Mesothelial cell of epicardium (in vitro differentiated cells): Measurements from ENCODE around the gene MYH9. TPM values are rescaled to one million over a fixed set of nuclear protein-coding genes. Genes with fewer than 3 reads are reported as not detected.

ENCODE experiments used
- DNase-seq, 2 experiments: peaks; one replicate each; pipeline ENCODE4 v3.0.0; 2021; ENCODE audit warnings: low spot score in 2 of 2; ENCODE audit not compliant: unreplicated experiment in 2 of 2
- H3K27ac Mint-ChIP-seq: 2 replicates; pipeline ENCODE4 v1.8.0; 2021; ENCODE audit warnings: mixed read lengths
- H3K27me3 Mint-ChIP-seq: 2 replicates; pipeline ENCODE4 v1.8.0; 2021; ENCODE audit warnings: low read depth, mixed read lengths
- H3K36me3 Mint-ChIP-seq: 2 replicates; pipeline ENCODE4 v1.8.0; 2021; ENCODE audit warnings: mixed read lengths
- H3K4me1 Mint-ChIP-seq: 2 replicates; pipeline ENCODE4 v1.8.0; 2021; ENCODE audit warnings: mixed read lengths
- H3K4me3 Mint-ChIP-seq: 2 replicates; pipeline ENCODE4 v1.8.0; 2021; ENCODE audit warnings: mild to moderate bottlenecking, moderate library complexity, mixed read lengths
- H3K9me3 Mint-ChIP-seq: 2 replicates; pipeline ENCODE4 v1.8.0; 2021; ENCODE audit warnings: mixed read lengths
- CTCF ChIP-seq: fragments of 200-600 bp; sonication (generic); IDR thresholded peaks from one replicate; pipeline ENCODE4 v1.5.0; 2021; ENCODE audit warnings: antibody characterized with exemption; ENCODE audit not compliant: unreplicated experiment
- total RNA-seq: library from RNA; stranded (reverse); gene quantifications from 3 replicates; pipeline ENCODE4 v1.2.1, GENCODE V29; 2021

The MYH9 gene
- total RNA-seq, 1 donor from 2014 or later: 341 TPM

- Mint-ChIP-seq H3K36me3 (peaks cover 46% of the 10 kb centered on the region), H3K4me3 (no peak overlapping the region), H3K4me1 (peaks cover 2% of the 10 kb centered on the region), H3K27me3 (no peaks in the 10 kb centered on the region), H3K27ac (no peak overlapping the region), H3K9me3 (no peaks in the 10 kb centered on the region)
- no peak for TF ChIP-seq CTCF
- no peak for DNase-seq
Observed at GRCh38 chr22:36319595-36320497, 67.9 kb downstream of the MYH9 start.

DNA sequence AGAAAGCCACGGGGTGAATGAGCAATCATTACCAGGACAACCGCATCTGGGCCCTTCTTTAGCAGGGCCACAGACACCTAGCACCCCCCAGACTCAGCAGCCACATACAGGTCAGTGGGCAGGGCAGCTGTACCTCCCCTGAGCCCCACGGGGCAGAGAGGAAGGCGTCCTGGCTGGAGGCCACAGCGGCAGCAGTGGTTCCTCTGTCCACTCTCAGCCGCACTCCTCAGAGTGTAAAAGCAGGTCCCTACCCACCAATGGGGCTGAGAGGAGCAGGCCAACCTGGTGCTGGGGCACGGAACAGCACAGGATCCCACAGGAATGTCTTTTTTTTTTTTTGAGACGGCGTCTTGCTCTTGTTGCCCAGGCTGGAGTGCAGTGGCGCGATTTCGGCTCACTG is 69.3 kb downstream of the MYH9 start:
- H3K36me3 Mint-ChIP-seq: peaks cover 51% of the 10 kb centered on the region
- no peak for TF ChIP-seq CTCF
- no peak overlapping the region for H3K27ac Mint-ChIP-seq
- H3K27me3 Mint-ChIP-seq: no peaks in the 10 kb centered on the region
- no peaks in the 10 kb centered on the region for H3K9me3 Mint-ChIP-seq
- H3K4me1 Mint-ChIP-seq: no peaks in the 10 kb centered on the region
- H3K4me3 Mint-ChIP-seq: no peak overlapping the region
- DNase-seq: no peak

GRCh38 chr22:36317658-36318271 is 70.0 kb downstream of the MYH9 start:
- no peak overlapping the region for H3K4me3 Mint-ChIP-seq
- H3K27ac Mint-ChIP-seq: no peak overlapping the region

GRCh38 chr22:36316419-36316818 is 71.3 kb downstream of the MYH9 start:
- TF ChIP-seq CTCF: no peak
- Mint-ChIP-seq H3K4me1 (no peaks in the 10 kb centered on the region), H3K27ac (no peak overlapping the region), H3K36me3 (peaks cover 50% of the 10 kb centered on the region), H3K4me3 (no peak overlapping the region), H3K27me3 (no peaks in the 10 kb centered on the region), H3K9me3 (no peaks in the 10 kb centered on the region)
- DNase-seq: no peak

More at GRCh38 chr22:36317658-36318271, 70.0 kb downstream of the MYH9 start:
- no peaks in the 10 kb centered on the region for H3K27me3 Mint-ChIP-seq
- H3K4me1 Mint-ChIP-seq: no peaks in the 10 kb centered on the region
- no peak for TF ChIP-seq CTCF
- H3K9me3 Mint-ChIP-seq: no peaks in the 10 kb centered on the region
- H3K36me3 Mint-ChIP-seq: peaks cover 49% of the 10 kb centered on the region
- no peak for DNase-seq

DNA sequence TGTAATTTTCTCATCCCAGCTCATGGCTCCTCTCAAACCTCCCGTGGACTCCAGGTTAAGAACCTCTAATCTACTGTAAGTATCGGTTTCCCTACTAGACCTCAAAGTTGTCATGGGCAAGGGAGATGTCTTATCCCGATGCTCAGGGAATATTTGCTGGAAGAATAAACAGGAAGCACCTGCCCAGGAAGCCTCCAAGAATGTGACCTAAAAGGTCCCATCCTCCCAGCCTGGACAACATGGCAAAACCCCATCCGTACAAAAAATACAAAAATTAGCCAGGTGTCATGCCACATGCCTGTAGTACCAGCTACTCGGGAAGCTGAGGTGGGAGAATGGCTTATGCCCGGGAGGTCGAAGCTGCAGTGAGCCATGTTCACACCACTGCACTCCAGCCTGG is 72.4 kb downstream of the MYH9 start:
- no peaks in the 10 kb centered on the region for H3K27me3 Mint-ChIP-seq

More for the DNA sequence above, 72.4 kb downstream of the MYH9 start:
- no peak overlapping the region for H3K4me3 Mint-ChIP-seq
- H3K4me1 Mint-ChIP-seq: no peaks in the 10 kb centered on the region
- no peak overlapping the region for H3K27ac Mint-ChIP-seq
- H3K36me3 Mint-ChIP-seq: peaks cover 46% of the 10 kb centered on the region
- no peaks in the 10 kb centered on the region for H3K9me3 Mint-ChIP-seq
- TF ChIP-seq CTCF: no peak
- no peak for DNase-seq
